ENCODE results near the gene WNT5B. TPM values are rescaled to one million over a fixed set of nuclear protein-coding genes. Genes with fewer than 3 reads are reported as not detected.

Gene WNT5B
- total RNA-seq, 1 donor: 59.0 TPM

DNA sequence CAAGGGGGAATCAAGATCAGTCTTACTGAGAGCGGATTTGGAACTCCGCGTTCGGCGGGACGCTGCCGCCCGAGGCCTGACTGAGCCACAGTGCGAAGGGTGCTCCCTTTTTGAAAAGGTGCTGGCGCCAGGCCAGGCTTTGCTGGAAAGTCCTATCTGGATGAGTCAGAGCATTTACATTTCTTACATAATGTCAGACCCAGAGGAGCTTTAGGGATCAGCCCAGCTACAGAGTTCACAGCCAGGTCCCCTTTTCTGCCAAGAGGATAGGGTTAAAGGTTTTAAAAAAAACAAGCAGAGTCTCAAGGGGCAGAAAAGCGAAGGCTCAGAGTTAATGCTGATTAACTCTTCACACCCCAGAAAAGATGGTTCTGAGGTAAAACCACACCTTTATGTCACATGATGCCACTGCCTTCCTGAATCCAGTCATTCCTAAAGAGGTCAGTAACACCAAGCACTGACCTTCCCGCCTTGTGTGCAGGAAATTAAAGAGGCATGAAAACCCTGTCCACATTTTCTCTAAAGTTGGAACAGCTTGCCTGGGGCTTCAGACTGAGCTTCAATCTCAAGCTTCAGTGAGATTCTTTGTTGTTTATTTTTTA lies 22.9 kb upstream of the WNT5B start:
- TF ChIP-seq CTCF (IDR thresholded peaks at IDR 0.05; ENCODE audit: extremely low read depth, low read depth, low read length): no peak

GRCh38 chr12:1607940-1608712 lies 20.9 kb upstream of the WNT5B start:
- no peak overlapping the region for H2AFZ ChIP-seq (ENCODE audit: low read length)
- H3K27ac ChIP-seq (ENCODE audit: low read depth, low read length): peak overlapping the region; percentile 12
- no peak for DNase-seq (ENCODE audit: insufficient read length, low spot score, missing footprints)
- H3K4me1 ChIP-seq (ENCODE audit: insufficient read depth, low read length): peaks cover 64% of the 10 kb centered on the region
- H3K9me3 ChIP-seq (ENCODE audit: low read depth, low read length): no peaks in the 10 kb centered on the region
- no peaks in the 10 kb centered on the region for H3K36me3 ChIP-seq (ENCODE audit: insufficient read depth, low read length)
- H3K79me2 ChIP-seq (ENCODE audit: insufficient read depth, low read length): peaks cover 86% of the 10 kb centered on the region
- TF ChIP-seq CTCF (IDR thresholded peaks at IDR 0.05; ENCODE audit: extremely low read depth, low read depth, low read length): no peak
- no peaks in the 10 kb centered on the region for H3K27me3 ChIP-seq (ENCODE audit: insufficient read depth, low read length)
- peaks cover 18% of the 10 kb centered on the region for H4K20me1 ChIP-seq (ENCODE audit: insufficient read depth, low read length)
- H3K4me3 ChIP-seq (ENCODE audit: insufficient read depth, low read length): no peak overlapping the region
- no peak overlapping the region for H3K4me2 ChIP-seq (ENCODE audit: insufficient read depth, low read length)

More for the DNA sequence above, 22.9 kb upstream of the WNT5B start:
- H3K27ac ChIP-seq (ENCODE audit: low read depth, low read length): peak overlapping the region; percentile 87
- peaks cover 88% of the 10 kb centered on the region for H3K79me2 ChIP-seq (ENCODE audit: insufficient read depth, low read length)
- peaks cover 55% of the 10 kb centered on the region for H3K4me1 ChIP-seq (ENCODE audit: insufficient read depth, low read length)
- no peaks in the 10 kb centered on the region for H3K27me3 ChIP-seq (ENCODE audit: insufficient read depth, low read length)
- no peaks in the 10 kb centered on the region for H3K9me3 ChIP-seq (ENCODE audit: low read depth, low read length)
- no peaks in the 10 kb centered on the region for H3K36me3 ChIP-seq (ENCODE audit: insufficient read depth, low read length)
- peak overlapping the region; percentile 13 for H2AFZ ChIP-seq (ENCODE audit: low read length)
- peak overlapping the region; percentile 87 for H3K4me2 ChIP-seq (ENCODE audit: insufficient read depth, low read length)
- peak overlapping the region; percentile 66 for H3K4me3 ChIP-seq (ENCODE audit: insufficient read depth, low read length)
- H4K20me1 ChIP-seq (ENCODE audit: insufficient read depth, low read length): peaks cover 14% of the 10 kb centered on the region
- DNase-seq (ENCODE audit: insufficient read length, low spot score, missing footprints): no peak

DNA sequence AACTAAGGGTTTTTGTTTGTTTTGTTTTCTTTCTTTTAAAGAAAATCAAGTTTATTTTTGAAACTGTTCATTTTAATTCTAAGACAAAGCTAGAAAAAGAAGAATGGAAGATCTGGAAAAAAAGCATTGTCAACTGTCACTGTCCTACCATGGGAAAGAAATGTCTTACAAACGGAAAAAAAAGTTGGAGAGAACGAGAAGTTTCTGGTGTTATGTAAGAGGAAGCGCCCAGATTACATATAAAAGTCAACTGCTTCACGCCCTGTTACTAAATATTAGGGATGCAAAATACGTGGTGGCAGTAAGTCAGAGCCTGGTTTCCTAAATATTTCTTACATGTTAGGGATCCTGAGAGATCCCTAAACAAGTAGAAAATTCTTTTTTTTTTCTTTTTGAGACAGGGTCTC lies 20.3 kb upstream of the WNT5B start:
- no peak overlapping the region for H3K4me3 ChIP-seq (ENCODE audit: insufficient read depth, low read length)
- H3K4me1 ChIP-seq (ENCODE audit: insufficient read depth, low read length): peaks cover 59% of the 10 kb centered on the region
- H4K20me1 ChIP-seq (ENCODE audit: insufficient read depth, low read length): peaks cover 17% of the 10 kb centered on the region
- peak overlapping the region; percentile 12 for H3K27ac ChIP-seq (ENCODE audit: low read depth, low read length)
- H3K36me3 ChIP-seq (ENCODE audit: insufficient read depth, low read length): no peaks in the 10 kb centered on the region
- no peaks in the 10 kb centered on the region for H3K9me3 ChIP-seq (ENCODE audit: low read depth, low read length)
- peaks cover 86% of the 10 kb centered on the region for H3K79me2 ChIP-seq (ENCODE audit: insufficient read depth, low read length)
- TF ChIP-seq CTCF (IDR thresholded peaks at IDR 0.05; ENCODE audit: extremely low read depth, low read depth, low read length): no peak
- DNase-seq (ENCODE audit: insufficient read length, low spot score, missing footprints): no peak
- no peak overlapping the region for H3K4me2 ChIP-seq (ENCODE audit: insufficient read depth, low read length)
- H2AFZ ChIP-seq (ENCODE audit: low read length): no peak overlapping the region
- H3K27me3 ChIP-seq (ENCODE audit: insufficient read depth, low read length): no peaks in the 10 kb centered on the region

GRCh38 chr12:1610072-1610643 lies 18.9 kb upstream of the WNT5B start:
- Histone ChIP-seq H3K79me2 (ENCODE audit: insufficient read depth, low read length) (peaks cover 87% of the 10 kb centered on the region), H3K4me1 (ENCODE audit: insufficient read depth, low read length) (peaks cover 45% of the 10 kb centered on the region), H3K4me2 (ENCODE audit: insufficient read depth, low read length) (no peak overlapping the region), H3K36me3 (ENCODE audit: insufficient read depth, low read length) (no peaks in the 10 kb centered on the region), H3K27me3 (ENCODE audit: insufficient read depth, low read length) (no peaks in the 10 kb centered on the region), H3K9me3 (ENCODE audit: low read depth, low read length) (no peaks in the 10 kb centered on the region), H4K20me1 (ENCODE audit: insufficient read depth, low read length) (peaks cover 17% of the 10 kb centered on the region), H3K4me3 (ENCODE audit: insufficient read depth, low read length) (no peak overlapping the region), H2AFZ (ENCODE audit: low read length) (no peak overlapping the region), H3K27ac (ENCODE audit: low read depth, low read length) (no peak overlapping the region)
- no peak for DNase-seq (ENCODE audit: insufficient read length, low spot score, missing footprints)
- TF ChIP-seq CTCF (IDR thresholded peaks at IDR 0.05; ENCODE audit: extremely low read depth, low read depth, low read length): no peak
